GM19043 (cell line): ENCODE results near the gene HLA-DQA1.
A peak's percentile ranks its signal among the peaks of the same experiment; 100 is the strongest.
"Not testable (repeated sequence)": the region's sequence is repeated elsewhere in the genome, so short reads cannot be mapped to it uniquely, and the experiment has no call there.

Experiments
- ATAC-seq: cut with Tn5 transposase; IDR thresholded peaks from one replicate; pipeline ENCODE4 v1.9.1; 2021; ENCODE audit warnings: low read depth; ENCODE audit not compliant: unreplicated experiment

Gene HLA-DQA1

GRCh38 chr6:32621372-32621771, 15.8 kb upstream of the HLA-DQA1 start:
- no peak for ATAC-seq

- peak; percentile 66 for ATAC-seq
Measured at GRCh38 chr6:32622545-32623401, 14.4 kb upstream of the HLA-DQA1 start.

GRCh38 chr6:32623693-32624092, 13.5 kb upstream of the HLA-DQA1 start:
- ATAC-seq: no peak

- no peak for ATAC-seq
Measured at GRCh38 chr6:32624565-32624964, 12.6 kb upstream of the HLA-DQA1 start.

- ATAC-seq: no peak
Measured at GRCh38 chr6:32625137-32625536, 12.1 kb upstream of the HLA-DQA1 start.

GRCh38 chr6:32627249-32627648, 10.0 kb upstream of the HLA-DQA1 start:
- ATAC-seq: no peak

GRCh38 chr6:32627831-32628230, 9.4 kb upstream of the HLA-DQA1 start:
- no peak for ATAC-seq

GRCh38 chr6:32629793-32630192, 7.4 kb upstream of the HLA-DQA1 start:
- ATAC-seq: not testable (repeated sequence)

- ATAC-seq: no peak
Measured at GRCh38 chr6:32635526-32636123, 1.6 kb upstream of the HLA-DQA1 start.

GRCh38 chr6:32637883-32638282, 677 bp downstream of the HLA-DQA1 start:
- ATAC-seq: no peak

- ATAC-seq: no peak
Measured at GRCh38 chr6:32638532-32639219, 1.5 kb downstream of the HLA-DQA1 start.

GRCh38 chr6:32639440-32640394, 2.5 kb downstream of the HLA-DQA1 start:
- no peak for ATAC-seq

GRCh38 chr6:32641122-32641521, 3.9 kb downstream of the HLA-DQA1 start:
- ATAC-seq: no peak

GRCh38 chr6:32641785-32642719, 4.8 kb downstream of the HLA-DQA1 start:
- ATAC-seq: not testable (repeated sequence)

- no peak for ATAC-seq
Measured at GRCh38 chr6:32642720-32643106, 5.5 kb downstream of the HLA-DQA1 start.

- no peak for ATAC-seq
Measured at GRCh38 chr6:32643904-32644303, 6.7 kb downstream of the HLA-DQA1 start.

- no peak for ATAC-seq
Measured at GRCh38 chr6:32645047-32645703, 8.0 kb downstream of the HLA-DQA1 start.

- ATAC-seq: no peak
Measured at GRCh38 chr6:32655203-32655710, 18.1 kb downstream of the HLA-DQA1 start.

- ATAC-seq: not testable (repeated sequence)
Measured at GRCh38 chr6:32657329-32657728, 20.1 kb downstream of the HLA-DQA1 start.
